Aortic smooth muscle cell (primary cell): ENCODE data around the gene KHDC4. TPM values are rescaled to one million over a fixed set of nuclear protein-coding genes. Genes with fewer than 3 reads are reported as not detected.

ENCODE experiments used
- total RNA-seq: library from RNA; depleted of rRNA; stranded (reverse); fragments of >200 nt; gene quantifications from 2 replicates; pipeline ENCODE4 v1.2.3, GENCODE V29; 2014

KHDC4 gene
- 24.0 and 27.4 TPM in 2 replicates for total RNA-seq

DNA sequence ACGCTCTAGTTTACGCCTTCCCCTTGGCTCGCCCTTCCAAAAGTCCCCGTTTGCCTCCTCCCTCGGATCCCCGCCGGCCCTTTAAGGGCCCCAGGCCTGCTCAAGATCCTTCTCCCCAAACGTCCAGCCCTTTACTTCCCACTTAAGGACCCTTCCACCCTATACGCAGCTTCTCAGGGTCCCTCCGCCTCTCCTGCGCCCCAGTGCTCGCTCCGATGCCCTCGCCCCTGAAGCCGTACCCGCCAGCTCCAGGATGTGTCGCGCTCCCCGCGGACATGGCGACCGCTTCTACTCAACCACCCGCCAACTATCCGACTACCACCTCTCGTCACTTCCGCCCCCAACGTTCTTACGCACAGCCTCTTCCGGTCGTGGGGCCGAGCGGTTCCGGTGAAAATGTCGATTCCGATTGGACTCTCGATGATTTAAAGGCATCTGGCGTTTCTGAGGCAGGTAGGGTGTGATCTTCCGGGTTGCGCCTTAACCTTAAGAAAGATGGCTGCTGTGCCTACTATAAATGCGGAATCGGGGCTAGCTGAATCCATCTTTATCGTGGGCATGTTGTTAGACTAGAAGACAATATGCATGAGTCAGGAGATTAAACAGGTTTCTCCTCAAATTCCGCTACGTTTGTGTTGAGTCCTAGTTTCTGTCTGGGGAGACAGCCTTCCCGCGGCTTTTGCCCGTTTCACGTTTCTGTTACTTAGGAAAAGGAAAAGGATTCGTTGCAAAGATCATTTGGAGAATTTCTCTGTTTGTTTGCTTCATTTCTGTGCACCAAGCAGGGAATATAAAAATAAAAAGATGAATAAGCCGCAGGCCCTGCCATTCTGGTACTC lies at the start of gene KHDC4:
Gene KHDC4 (minus strand): TSS at position 317 of the 839 bp plus-strand sequence. CDS start 40 bp downstream, at position 277.

GRCh38 chr1:155978325-155978972 lies 44.2 kb upstream of the KHDC4 start, which contains the start of gene ARHGEF2:
ARHGEF2 (minus strand) TSS chr1:155978547; CDS start chr1:155978427, 120 bp downstream.

GRCh38 chr1:155940993-155941844 lies 7.0 kb upstream of the KHDC4 start, which contains the start of gene RXFP4:
RXFP4 (plus strand) TSS chr1:155941638; CDS start chr1:155941710, 72 bp downstream.

GRCh38 chr1:155911156-155912055 lies 22.8 kb downstream of the KHDC4 start, which contains the start of gene RIT1:
RIT1 (minus strand) TSS chr1:155911349; CDS start chr1:155910761, 588 bp downstream.

Other genes with a start within 250 kb of the KHDC4 start
- gene YY1AP1, start 245.6 kb downstream of the KHDC4 start, total RNA-seq, result 44.4 and 55.1 TPM in 2 replicates
- gene DAP3, start 245.3 kb downstream of the KHDC4 start, total RNA-seq, result 45.8 and 49.7 TPM in 2 replicates
- gene GON4L, start 77.2 kb downstream of the KHDC4 start, total RNA-seq, result 28.7 and 34.8 TPM in 2 replicates
- 80.1 and 93.3 TPM in 2 replicates for gene SYT11, start 74.8 kb downstream of the KHDC4 start, total RNA-seq
- gene RIT1, start 23.1 kb downstream of the KHDC4 start, total RNA-seq, result 46.0 and 61.7 TPM in 2 replicates
- gene RXFP4, start 7.2 kb upstream of the KHDC4 start, total RNA-seq, result 0.12 TPM in 1 of 2 replicates, not detected in the other
- 63.7 and 69.6 TPM in 2 replicates for gene ARHGEF2, start 44.1 kb upstream of the KHDC4 start, total RNA-seq
- 356 and 368 TPM in 2 replicates for gene SSR2, start 86.5 kb upstream of the KHDC4 start, total RNA-seq
- gene UBQLN4, start 119.4 kb upstream of the KHDC4 start, total RNA-seq, result 9.8 and 11.6 TPM in 2 replicates
- gene LAMTOR2, start 120.4 kb upstream of the KHDC4 start, total RNA-seq, result 50.4 and 57.7 TPM in 2 replicates
- not detected in 2 replicates for gene RAB25, start 126.7 kb upstream of the KHDC4 start, total RNA-seq
- 0.40 and 0.50 TPM in 2 replicates for gene MEX3A, start 148.1 kb upstream of the KHDC4 start, total RNA-seq
- 2,412 and 2,559 TPM in 2 replicates for gene LMNA, start 180.3 kb upstream of the KHDC4 start, total RNA-seq
- 3.0 and 6.8 TPM in 2 replicates for gene SEMA4A, start 219.2 kb upstream of the KHDC4 start, total RNA-seq